Measurements from ENCODE around the gene BRD9. TPM values are rescaled to one million over a fixed set of nuclear protein-coding genes. Genes with fewer than 3 reads are reported as not detected.
"Not testable (repeated sequence)": the region's sequence is repeated elsewhere in the genome, so short reads cannot be mapped to it uniquely, and the experiment has no call there.

BRD9 gene
- total RNA-seq, 1 donor from 2014 or later = 47.4 TPM

- H3K4me3 ChIP-seq = no peak overlapping the region
- no peaks in the 10 kb centered on the region for H3K27me3 ChIP-seq
- no peaks in the 10 kb centered on the region for H3K4me1 ChIP-seq
- no peak for TF ChIP-seq CTCF (IDR thresholded peaks at IDR 0.05)
- TF ChIP-seq POLR2AphosphoS5 (IDR thresholded peaks at IDR 0.05; ENCODE audit: insufficient read depth in 1 of 2, low read depth in 1 of 2) = peak in 1 of 2 donors; percentile 11
- TF ChIP-seq POLR2A (IDR thresholded peaks at IDR 0.05) = no peak
- no peaks in the 10 kb centered on the region for H3K9me3 ChIP-seq
- intact Hi-C loops (cut with DNase I) = no loop called here
- H3K36me3 ChIP-seq = no peaks in the 10 kb centered on the region
- peak in 1 of 2 donors; percentile 91 for DNase-seq (ENCODE audit: extremely low spot score in 2 of 2)
- H3K27ac ChIP-seq = peak overlapping the region; percentile 16
Observed at GRCh38 chr5:932628-933250, 40.1 kb upstream of the BRD9 start.

- intact Hi-C loops (cut with DNase I) = no loop called here
- H3K4me3 ChIP-seq = no peak overlapping the region
- TF ChIP-seq POLR2A (IDR thresholded peaks at IDR 0.05) (no peak), POLR2AphosphoS5 (IDR thresholded peaks at IDR 0.05; ENCODE audit: insufficient read depth in 1 of 2, low read depth in 1 of 2) (no peak), CTCF (IDR thresholded peaks at IDR 0.05) (no peak)
- no peaks in the 10 kb centered on the region for H3K9me3 ChIP-seq
- DNase-seq (ENCODE audit: extremely low spot score in 2 of 2) = no peak
- peaks cover under 1% of the 10 kb centered on the region for H3K4me1 ChIP-seq
- H3K27ac ChIP-seq = peak overlapping the region; percentile 16
- no peaks in the 10 kb centered on the region for H3K27me3 ChIP-seq
- H3K36me3 ChIP-seq = no peaks in the 10 kb centered on the region
Observed at GRCh38 chr5:932151-932627, 39.6 kb upstream of the BRD9 start.

- DNase-seq (ENCODE audit: extremely low spot score in 2 of 2) = peak in 1 of 2 donors; percentile 55
- no peak overlapping the region for H3K27ac ChIP-seq
- no peak overlapping the region for H3K4me3 ChIP-seq
- no peak for TF ChIP-seq CTCF (IDR thresholded peaks at IDR 0.05)
- TF ChIP-seq POLR2A (IDR thresholded peaks at IDR 0.05) = no peak
- TF ChIP-seq POLR2AphosphoS5 (IDR thresholded peaks at IDR 0.05; ENCODE audit: insufficient read depth in 1 of 2, low read depth in 1 of 2) = no peak
- H3K36me3 ChIP-seq = no peaks in the 10 kb centered on the region
- intact Hi-C loops (cut with DNase I) = no loop called here
- peaks cover 6% of the 10 kb centered on the region for H3K4me1 ChIP-seq
- no peaks in the 10 kb centered on the region for H3K9me3 ChIP-seq
- no peaks in the 10 kb centered on the region for H3K27me3 ChIP-seq
Observed at GRCh38 chr5:931570-932145, 39.1 kb upstream of the BRD9 start.

GRCh38 chr5:930866-931265 is 38.3 kb upstream of the BRD9 start:
- TF ChIP-seq POLR2A (IDR thresholded peaks at IDR 0.05) (no peak), CTCF (IDR thresholded peaks at IDR 0.05) (no peak), POLR2AphosphoS5 (IDR thresholded peaks at IDR 0.05; ENCODE audit: insufficient read depth in 1 of 2, low read depth in 1 of 2) (no peak)
- Histone ChIP-seq H3K4me3 (no peak overlapping the region), H3K36me3 (no peaks in the 10 kb centered on the region), H3K27me3 (no peaks in the 10 kb centered on the region), H3K27ac (no peak overlapping the region), H3K4me1 (peaks cover 13% of the 10 kb centered on the region), H3K9me3 (no peaks in the 10 kb centered on the region)
- intact Hi-C loops (cut with DNase I) = no loop called here
- DNase-seq (ENCODE audit: extremely low spot score in 2 of 2) = peak in 1 of 2 donors; percentile 74

GRCh38 chr5:929596-929995 is 37.0 kb upstream of the BRD9 start:
- no peaks in the 10 kb centered on the region for H3K27me3 ChIP-seq
- H3K4me3 ChIP-seq = no peak overlapping the region
- no peaks in the 10 kb centered on the region for H3K9me3 ChIP-seq
- peak in 1 of 2 donors; percentile 58 for DNase-seq (ENCODE audit: extremely low spot score in 2 of 2)
- no peaks in the 10 kb centered on the region for H3K36me3 ChIP-seq
- H3K27ac ChIP-seq = no peak overlapping the region
- H3K4me1 ChIP-seq = peaks cover 13% of the 10 kb centered on the region
- TF ChIP-seq POLR2A (IDR thresholded peaks at IDR 0.05) = no peak
- no peak for TF ChIP-seq POLR2AphosphoS5 (IDR thresholded peaks at IDR 0.05; ENCODE audit: insufficient read depth in 1 of 2, low read depth in 1 of 2)
- intact Hi-C loops (cut with DNase I) = loop anchor here (10.0 kb wide), 1 partner anchor 235 kb away; no protein-coding TSS in a partner anchor

GRCh38 chr5:929182-929581 is 36.6 kb upstream of the BRD9 start:
- intact Hi-C loops (cut with DNase I) = loop anchor here (10.0 kb wide), 1 partner anchor 236 kb away; no protein-coding TSS in a partner anchor
- not testable (repeated sequence) for H3K4me3 ChIP-seq; H3K36me3 ChIP-seq; H3K9me3 ChIP-seq; H3K27me3 ChIP-seq; DNase-seq (ENCODE audit: extremely low spot score in 2 of 2); H3K27ac ChIP-seq
- peaks cover 13% of the 10 kb centered on the region for H3K4me1 ChIP-seq

Measured in vagina (tissue), 2 donors.